ENCODE results near the gene ALDH3B1. TPM values are rescaled to one million over a fixed set of nuclear protein-coding genes. Genes with fewer than 3 reads are reported as not detected.

The ALDH3B1 gene
- total and polyA plus RNA-seq, 9 of the 15 experiments (the other 6 are each of a cell fraction or from before 2014, with no cell fraction given) = 0.01 to 0.35 (median 0.07) TPM; not detected in 2

DNA sequence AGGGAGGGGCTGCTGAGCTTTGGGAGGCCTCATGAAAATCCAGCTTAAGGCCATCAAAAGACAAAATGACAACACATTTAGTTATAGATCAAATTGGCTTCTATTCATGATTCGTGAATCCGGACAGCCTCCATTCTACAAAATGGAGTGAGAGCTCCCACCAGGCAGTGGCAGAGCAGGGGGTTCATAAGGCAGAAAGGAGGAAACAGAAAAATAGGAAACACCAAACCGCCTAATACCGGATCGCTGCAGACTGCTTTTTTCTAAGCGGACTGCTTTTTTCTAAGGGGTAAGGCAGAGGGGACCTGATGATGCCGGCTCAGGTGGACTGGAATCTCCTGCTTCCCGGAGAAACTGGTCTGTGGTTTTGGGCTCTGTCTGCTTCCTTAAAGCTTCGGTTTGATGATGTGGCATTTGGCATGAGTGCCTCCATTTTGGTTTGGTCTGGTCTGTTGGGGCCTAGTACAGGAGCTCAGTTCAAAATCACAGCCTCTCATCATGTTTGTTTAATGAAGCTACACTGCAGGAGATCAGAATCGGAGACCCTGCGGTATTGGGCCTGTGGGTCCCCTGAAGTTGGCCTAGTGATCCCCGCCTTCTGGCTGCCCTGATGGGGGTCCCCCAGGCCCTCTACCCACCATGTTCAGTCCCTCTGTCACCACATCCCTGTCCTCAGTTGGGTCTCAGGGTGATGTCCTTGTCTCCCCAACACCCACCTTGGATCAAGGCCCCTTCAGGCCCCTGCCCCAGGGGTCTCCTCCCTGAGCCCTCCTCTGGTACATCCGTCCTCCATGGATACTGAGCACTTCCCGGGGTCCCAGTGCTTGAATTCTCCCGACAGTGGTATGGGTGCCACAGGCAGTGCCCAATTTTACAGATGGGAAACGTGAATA is 1.2 kb downstream of the ALDH3B1 start:
- H3K27ac ChIP-seq (ENCODE audit: extremely low read depth, low read depth, low read length) = no peak overlapping the region
- no TSS peak for BruUV-seq (replicated peaks)
- no peak for ATAC-seq
- ChIA-PET POLR2A (interaction anchor here (1.2 to 1.3 kb wide), 4 partner anchors 11 to 18 kb away, joined by 3 to 6 read pairs (median 3); no protein-coding TSS in a partner anchor), CTCF (ENCODE audit: low intra/inter-chr PET ratio) (no interaction called here)
- peaks cover 3% of the 10 kb centered on the region; the same call in 1 of the 2 replicates for H4K20me1 ChIP-seq (replicated peaks; ENCODE audit: control insufficient read depth, insufficient read depth, low read length)
- in situ Hi-C loops (cut with MboI) (no loop called here), intact Hi-C loops (cut with micrococcal nuclease) (no loop called here)
- H3K36me3 ChIP-seq (ENCODE audit: control insufficient read depth, insufficient read depth, low read length) = no peaks in the 10 kb centered on the region
- no peaks in the 10 kb centered on the region for H3K9me3 ChIP-seq (replicated peaks; ENCODE audit: control insufficient read depth, insufficient read depth, low read depth, low read length)
- H3K27me3 ChIP-seq (ENCODE audit: control insufficient read depth in 2 of 2, insufficient read depth in 2 of 2, low read length in 2 of 2) = no peaks in the 10 kb centered on the region
- no peaks in the 10 kb centered on the region for H3K9me1 ChIP-seq (ENCODE audit: control insufficient read depth, insufficient read depth, low read length)
- 76% methylated on average over 16 of the region's 16 CpGs for WGBS (ENCODE audit: insufficient coverage, low coverage, missing lambda C conversion rate)
- H3K4me2 ChIP-seq (ENCODE audit: insufficient read depth, low read length) = no peak overlapping the region
- FAIRE-seq = no peak
- no peak for DNase-seq (ENCODE audit: extremely low read depth in 1 of 4, low spot score in 3 of 4)
- H3K79me2 ChIP-seq (ENCODE audit: control insufficient read depth, insufficient read depth, low read length) = no peaks in the 10 kb centered on the region
- H3K4me1 ChIP-seq (replicated peaks in 1 of 2; ENCODE audit: control insufficient read depth in 2 of 2, insufficient read depth in 2 of 2, low read length in 2 of 2) = peaks cover 22 to 63% of the 10 kb centered on the region in 2 experiments
- no peak overlapping the region for H3K4me3 ChIP-seq
- H3K9ac ChIP-seq (ENCODE audit: insufficient read depth in 1 of 2, low read depth in 2 of 2, low read length in 2 of 2) = peak overlapping the region in 1 of 2 experiments; percentile 14; a peak in 1 of 4 replicates
- H2AFZ ChIP-seq (ENCODE audit: low read depth, low read length) = no peak overlapping the region
- TF ChIP-seq ZNF134 (CRISPR knock-in tag; conservative IDR thresholded peaks at IDR 0.05) = peak; percentile 37; the same call in 1 of the 2 replicates
- TF ChIP-seq HIVEP1 (CRISPR knock-in tag; IDR thresholded peaks at IDR 0.05) = 0 out of 2 replicates have a peak, but pooled peaks have one; percentile 30
- TF ChIP-seq, protein P1, sequence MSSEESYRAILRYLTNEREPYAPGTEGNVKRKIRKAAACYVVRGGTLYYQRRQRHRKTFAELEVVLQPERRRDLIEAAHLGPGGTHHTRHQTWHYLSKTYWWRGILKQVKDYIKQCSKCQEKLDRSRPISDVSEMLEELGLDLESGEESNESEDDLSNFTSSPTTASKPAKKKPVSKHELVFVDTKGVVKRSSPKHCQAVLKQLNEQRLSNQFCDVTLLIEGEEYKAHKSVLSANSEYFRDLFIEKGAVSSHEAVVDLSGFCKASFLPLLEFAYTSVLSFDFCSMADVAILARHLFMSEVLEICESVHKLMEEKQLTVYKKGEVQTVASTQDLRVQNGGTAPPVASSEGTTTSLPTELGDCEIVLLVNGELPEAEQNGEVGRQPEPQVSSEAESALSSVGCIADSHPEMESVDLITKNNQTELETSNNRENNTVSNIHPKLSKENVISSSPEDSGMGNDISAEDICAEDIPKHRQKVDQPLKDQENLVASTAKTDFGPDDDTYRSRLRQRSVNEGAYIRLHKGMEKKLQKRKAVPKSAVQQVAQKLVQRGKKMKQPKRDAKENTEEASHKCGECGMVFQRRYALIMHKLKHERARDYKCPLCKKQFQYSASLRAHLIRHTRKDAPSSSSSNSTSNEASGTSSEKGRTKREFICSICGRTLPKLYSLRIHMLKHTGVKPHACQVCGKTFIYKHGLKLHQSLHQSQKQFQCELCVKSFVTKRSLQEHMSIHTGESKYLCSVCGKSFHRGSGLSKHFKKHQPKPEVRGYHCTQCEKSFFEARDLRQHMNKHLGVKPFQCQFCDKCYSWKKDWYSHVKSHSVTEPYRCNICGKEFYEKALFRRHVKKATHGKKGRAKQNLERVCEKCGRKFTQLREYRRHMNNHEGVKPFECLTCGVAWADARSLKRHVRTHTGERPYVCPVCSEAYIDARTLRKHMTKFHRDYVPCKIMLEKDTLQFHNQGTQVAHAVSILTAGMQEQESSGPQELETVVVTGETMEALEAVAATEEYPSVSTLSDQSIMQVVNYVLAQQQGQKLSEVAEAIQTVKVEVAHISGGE (CRISPR knock-in tag; IDR thresholded peaks at IDR 0.05) = peak in 1 of 3 experiments; percentile 60; a peak in 1 of 6 replicates
- TF ChIP-seq, protein P2, sequence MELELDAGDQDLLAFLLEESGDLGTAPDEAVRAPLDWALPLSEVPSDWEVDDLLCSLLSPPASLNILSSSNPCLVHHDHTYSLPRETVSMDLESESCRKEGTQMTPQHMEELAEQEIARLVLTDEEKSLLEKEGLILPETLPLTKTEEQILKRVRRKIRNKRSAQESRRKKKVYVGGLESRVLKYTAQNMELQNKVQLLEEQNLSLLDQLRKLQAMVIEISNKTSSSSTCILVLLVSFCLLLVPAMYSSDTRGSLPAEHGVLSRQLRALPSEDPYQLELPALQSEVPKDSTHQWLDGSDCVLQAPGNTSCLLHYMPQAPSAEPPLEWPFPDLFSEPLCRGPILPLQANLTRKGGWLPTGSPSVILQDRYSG (tag; conservative IDR thresholded peaks at IDR 0.05; ENCODE audit: low read depth) = peak; percentile 67; the same call in 1 of the 2 replicates
- TF ChIP-seq RBFOX2 (IDR thresholded peaks at IDR 0.05; ENCODE audit: low read depth, low read length) = no peak
- TF ChIP-seq KHSRP (IDR thresholded peaks at IDR 0.05) = no peak
- peak; percentile 75; the same call in 1 of the 2 replicates for TF ChIP-seq ZNF175 (CRISPR knock-in tag; IDR thresholded peaks at IDR 0.05; ENCODE audit: low read depth)
- TF ChIP-seq, protein P3, sequence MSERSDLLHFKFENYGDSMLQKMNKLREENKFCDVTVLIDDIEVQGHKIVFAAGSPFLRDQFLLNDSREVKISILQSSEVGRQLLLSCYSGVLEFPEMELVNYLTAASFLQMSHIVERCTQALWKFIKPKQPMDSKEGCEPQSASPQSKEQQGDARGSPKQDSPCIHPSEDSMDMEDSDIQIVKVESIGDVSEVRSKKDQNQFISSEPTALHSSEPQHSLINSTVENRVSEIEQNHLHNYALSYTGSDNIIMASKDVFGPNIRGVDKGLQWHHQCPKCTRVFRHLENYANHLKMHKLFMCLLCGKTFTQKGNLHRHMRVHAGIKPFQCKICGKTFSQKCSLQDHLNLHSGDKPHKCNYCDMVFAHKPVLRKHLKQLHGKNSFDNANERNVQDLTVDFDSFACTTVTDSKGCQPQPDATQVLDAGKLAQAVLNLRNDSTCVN (CRISPR knock-in tag; IDR thresholded peaks at IDR 0.05) = peak; percentile 47; the same call in 1 of the 2 replicates
- TF ChIP-seq ZNF212 (CRISPR knock-in tag; IDR thresholded peaks at IDR 0.05) = no peak
- TF ChIP-seq, protein P4, sequence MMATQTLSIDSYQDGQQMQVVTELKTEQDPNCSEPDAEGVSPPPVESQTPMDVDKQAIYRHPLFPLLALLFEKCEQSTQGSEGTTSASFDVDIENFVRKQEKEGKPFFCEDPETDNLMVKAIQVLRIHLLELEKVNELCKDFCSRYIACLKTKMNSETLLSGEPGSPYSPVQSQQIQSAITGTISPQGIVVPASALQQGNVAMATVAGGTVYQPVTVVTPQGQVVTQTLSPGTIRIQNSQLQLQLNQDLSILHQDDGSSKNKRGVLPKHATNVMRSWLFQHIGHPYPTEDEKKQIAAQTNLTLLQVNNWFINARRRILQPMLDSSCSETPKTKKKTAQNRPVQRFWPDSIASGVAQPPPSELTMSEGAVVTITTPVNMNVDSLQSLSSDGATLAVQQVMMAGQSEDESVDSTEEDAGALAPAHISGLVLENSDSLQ (IDR thresholded peaks at IDR 0.05) = no peak

Data from K562 (cell line).